Motor neuron (in vitro differentiated cells): Measurements from ENCODE around the gene NACC2. TPM values are rescaled to one million over a fixed set of nuclear protein-coding genes. Genes with fewer than 3 reads are reported as not detected.

ENCODE experiments used
- ATAC-seq, 8 experiments: fragments of 200-7000 bp; cut with Tn5 transposase; replicated peaks in 6 of 8; 2 replicates each; pipeline ENCODE4 v1.8.0; 2021; ENCODE audit warnings: mild to moderate bottlenecking in 8 of 8, moderate library complexity in 8 of 8
- H3K27ac ChIP-seq, 2 donors: fragments of 250-450 bp; sonication (Bioruptor Pico); 2 replicates each; pipeline ENCODE4 v1.9.0; 2021; ENCODE audit warnings: antibody characterized with exemption in 2 of 2, mild to moderate bottlenecking in 2 of 2, moderate library complexity in 1 of 2
- H3K4me1 ChIP-seq, 2 donors: fragments of 250-450 bp; sonication (Bioruptor Pico); replicated peaks in 1 of 2; 2 replicates each; pipeline ENCODE4 v1.6.1; 2021; ENCODE audit warnings: antibody characterized with exemption in 2 of 2, mild to moderate bottlenecking in 2 of 2, moderate library complexity in 1 of 2
- H3K4me3 ChIP-seq, 5 donors: fragments of 250-450 bp; sonication (Bioruptor Pico); 2 replicates each; pipeline ENCODE4 v1.9.0; 2021; ENCODE audit warnings: antibody characterized with exemption in 5 of 5, mild to moderate bottlenecking in 5 of 5, moderate library complexity in 4 of 5
- WGBS, 10 experiments: fragments of 450-650 bp; shearing (Covaris generic); methylation state at CpG; one replicate each; pipeline ENCODE4 v1.0.0; 2022; 5-methylcytosine and 5-hydroxymethylcytosine counted together
- in situ Hi-C, 9 experiments: fragments of 400-800 bp; cut with MboI; loops; one replicate each; pipeline ENCODE4 v1.15.0; 2021; ENCODE audit warnings: low sequenced_read_pairs in 9 of 9, low pct_unique_long_range_greater_than_20kb in 2 of 9; ENCODE audit not compliant: unreplicated experiment in 9 of 9
- total RNA-seq, 8 experiments: library from RNA; unstranded; fragments of 300-600 nt; gene quantifications; 2 replicates each; pipeline versions ENCODE4 v1.2.3 to v1.2.4, GENCODE V29; 2022

NACC2 gene
- total RNA-seq, 8 experiments from 2014 or later = 3.8 to 43.0 (median 16.7) TPM

GRCh38 chr9:135997090-135998015 is 97.7 kb downstream of the NACC2 start:
- H3K27ac ChIP-seq = peak overlapping the region in 1 of 2 donors; percentile 36
- in situ Hi-C loops = loop anchor here in 1 of 9 experiments (25.0 kb wide), 1 partner anchor 90 kb away; the partner anchor contains the start of gene NACC2
- H3K4me1 ChIP-seq = peaks cover 44 to 52% of the 10 kb centered on the region in 2 donors
- WGBS, 10 experiments = 60 to 100% (median 77%) methylated on average over 1 to 12 of the region's 34 CpGs; no CpG with 5 or more reads in 4 of the 10 experiments
- no peak for ATAC-seq
- no peak overlapping the region for H3K4me3 ChIP-seq

- in situ Hi-C loops = loop anchor here in 1 of 9 experiments (25.0 kb wide), 1 partner anchor 91 kb away; the partner anchor contains the start of gene NACC2
- Histone ChIP-seq H3K4me1 (peaks cover 50 to 59% of the 10 kb centered on the region in 2 donors), H3K4me3 (no peak overlapping the region), H3K27ac (no peak overlapping the region)
- no peak for ATAC-seq
- WGBS, 10 experiments = 80 to 100% (median 93%) methylated on average over 1 to 15 of the region's 21 CpGs; no CpG with 5 or more reads in 5 of the 10 experiments
Measured at GRCh38 chr9:135995816-135996215, 99.3 kb downstream of the NACC2 start.

GRCh38 chr9:135994501-135995192 is 100.4 kb downstream of the NACC2 start:
- 60 to 86% (median 79%) methylated on average over 2 to 6 of the region's 20 CpGs; no CpG with 5 or more reads in 6 of the 10 experiments for WGBS, 10 experiments
- Histone ChIP-seq H3K4me3 (no peak overlapping the region), H3K27ac (peak overlapping the region in 1 of 2 donors; percentile 95), H3K4me1 (peaks cover 58 to 69% of the 10 kb centered on the region in 2 donors)
- in situ Hi-C loops = loop anchor here in 1 of 9 experiments (25.0 kb wide), 1 partner anchor 93 kb away; the partner anchor contains the start of gene NACC2
- no peak for ATAC-seq

GRCh38 chr9:135993765-135994500 is 101.2 kb downstream of the NACC2 start:
- ATAC-seq = peak in 1 of 8 experiments; percentile 0
- Histone ChIP-seq H3K4me1 (peaks cover 65 to 76% of the 10 kb centered on the region in 2 donors), H3K27ac (peak overlapping the region; percentile 91 to 95), H3K4me3 (no peak overlapping the region)
- in situ Hi-C loops = loop anchor here in 1 of 9 experiments (25.0 kb wide), 1 partner anchor 93 kb away; the partner anchor contains the start of gene NACC2
- whole genome bisulfite sequencing, 10 experiments = 46 to 93% (median 74%) methylated on average over 2 to 10 of the region's 27 CpGs; no CpG with 5 or more reads in 4 of the 10 experiments

GRCh38 chr9:135993409-135993742 is 101.7 kb downstream of the NACC2 start:
- in situ Hi-C loops = loop anchor here in 1 of 9 experiments (25.0 kb wide), 1 partner anchor 94 kb away; the partner anchor contains the start of gene NACC2
- 17 to 60% (median 40%) methylated on average over 1 to 7 of the region's 13 CpGs; no CpG with 5 or more reads in 6 of the 10 experiments for WGBS, 10 experiments
- H3K4me3 ChIP-seq = peak overlapping the region in 2 of 5 donors; percentile 2 to 10

GRCh38 chr9:135992486-135993408 is 102.3 kb downstream of the NACC2 start:
- peak; percentile 77 to 89 (median 82) for ATAC-seq
- peaks cover 75 to 84% of the 10 kb centered on the region in 2 donors for H3K4me1 ChIP-seq
- peak overlapping the region in 3 of 5 donors; percentile 10 to 17 (median 16) for H3K4me3 ChIP-seq
- whole genome bisulfite sequencing, 10 experiments = 0 to 2% (median 0%) methylated on average over 1 to 7 of the region's 32 CpGs; no CpG with 5 or more reads in 6 of the 10 experiments
- peak overlapping the region; percentile 91 to 95 for H3K27ac ChIP-seq
- in situ Hi-C loops = loop anchor here in 1 of 9 experiments (25.0 kb wide), 1 partner anchor 95 kb away; the partner anchor contains the start of gene NACC2

More at GRCh38 chr9:135993409-135993742, 101.7 kb downstream of the NACC2 start:
- Histone ChIP-seq H3K27ac (peak overlapping the region; percentile 91 to 95), H3K4me1 (peaks cover 70 to 82% of the 10 kb centered on the region in 2 donors)
- ATAC-seq = no peak

- ATAC-seq = no peak
- in situ Hi-C loops = loop anchor here in 1 of 9 experiments (25.0 kb wide), 1 partner anchor 96 kb away; the partner anchor contains the start of gene NACC2
- Histone ChIP-seq H3K27ac (peak overlapping the region in 1 of 2 donors; percentile 95), H3K4me1 (peaks cover 74 to 88% of the 10 kb centered on the region in 2 donors), H3K4me3 (no peak overlapping the region)
- 70 to 90% (median 80%) methylated on average over 2 to 7 of the region's 18 CpGs; no CpG with 5 or more reads in 4 of the 10 experiments for WGBS, 10 experiments
Measured at GRCh38 chr9:135991771-135992170, 103.3 kb downstream of the NACC2 start.

GRCh38 chr9:135990468-135991429 is 104.3 kb downstream of the NACC2 start:
- peaks cover 77 to 92% of the 10 kb centered on the region in 2 donors for H3K4me1 ChIP-seq
- peak overlapping the region; percentile 72 to 77 for H3K27ac ChIP-seq
- in situ Hi-C loops = loop anchor here in 1 of 9 experiments (25.0 kb wide), 1 partner anchor 97 kb away; the partner anchor contains the start of gene NACC2
- H3K4me3 ChIP-seq = no peak overlapping the region
- 0 to 100% (median 0%) methylated on average over 1 to 2 of the region's 21 CpGs; no CpG with 5 or more reads in 5 of the 10 experiments for WGBS, 10 experiments
- ATAC-seq = peak in 5 of 8 experiments; percentile 8 to 29 (median 25)

GRCh38 chr9:135989722-135990467 is 105.2 kb downstream of the NACC2 start:
- H3K4me3 ChIP-seq = no peak overlapping the region
- H3K27ac ChIP-seq = peak overlapping the region; percentile 69 to 72
- in situ Hi-C loops = loop anchor here in 1 of 9 experiments (25.0 kb wide), 1 partner anchor 97 kb away; the partner anchor contains the start of gene NACC2
- WGBS, 10 experiments = 53 to 86% (median 63%) methylated on average over 1 to 8 of the region's 36 CpGs; no CpG with 5 or more reads in 4 of the 10 experiments
- no peak for ATAC-seq
- peaks cover 72 to 87% of the 10 kb centered on the region in 2 donors for H3K4me1 ChIP-seq
